Stomach (tissue), 9 donors: Measurements from ENCODE around the gene CHPF2. TPM values are rescaled to one million over a fixed set of nuclear protein-coding genes. Genes with fewer than 3 reads are reported as not detected.

Experiments
- DNase-seq, 2 donors: peaks; one replicate each; pipeline versions ENCODE4 v3.0.0 to v3.0.0-alpha.2; 2013 to 2019
- H3K27ac ChIP-seq, 5 donors: fragments of 200-600 bp in 4 of 5; sonication (generic) in 4 of 5; one replicate each; pipeline ENCODE4 v1.5.1; 2013 to 2019; ENCODE audit warnings: mild to moderate bottlenecking in 1 of 5, moderate library complexity in 1 of 5
- H3K27me3 ChIP-seq, 3 donors: fragments of 200-600 bp; sonication (generic); one replicate each; pipeline ENCODE4 v1.5.1; 2017 to 2019; ENCODE audit warnings: mixed run types in 1 of 3
- H3K36me3 ChIP-seq, 4 donors: fragments of 200-600 bp; sonication (generic); 1 replicate in 3 of 4; 2 replicates in 1 of 4; pipeline ENCODE4 v1.5.1; 2016 to 2019
- H3K4me1 ChIP-seq, 4 donors: fragments of 200-600 bp; sonication (generic); one replicate each; pipeline ENCODE4 v1.5.1; 2016 to 2019
- H3K4me3 ChIP-seq, 4 donors: fragments of 200-600 bp; sonication (generic) in 3 of 4; one replicate each; pipeline ENCODE4 v1.5.1; 2016 to 2019; ENCODE audit warnings: mild to moderate bottlenecking in 1 of 4
- H3K9me3 ChIP-seq, 4 donors: fragments of 200-600 bp; sonication (generic); one replicate each; pipeline ENCODE4 v1.5.1; 2016 to 2019
- CTCF ChIP-seq, 7 experiments: fragments of 450-650 bp in 4 of 7; fragments of 200-600 bp in 3 of 7; sonication (generic) in 3 of 7; IDR thresholded peaks; one replicate each; pipeline ENCODE4 v1.5.1; 2016 to 2019; ENCODE audit warnings: antibody characterized with exemption in 7 of 7, control low read depth in 2 of 7, mild to moderate bottlenecking in 1 of 7
- EP300 ChIP-seq: sonication (generic); formaldehyde crosslinking; IDR thresholded peaks from one replicate; pipeline ENCODE4 v1.6.1; 2017; ENCODE audit warnings: antibody characterized with exemption
- POLR2A ChIP-seq, 4 donors: fragments of 450-650 bp; IDR thresholded peaks; one replicate each; pipeline ENCODE4 v1.6.1; 2016; ENCODE audit warnings: antibody characterized with exemption in 4 of 4, control low read depth in 2 of 4, mild to moderate bottlenecking in 1 of 4, moderate library complexity in 1 of 4
- POLR2AphosphoS5 ChIP-seq, 3 donors: sonication (generic); formaldehyde crosslinking; IDR thresholded peaks; one replicate each; pipeline ENCODE4 v1.6.1; 2016; ENCODE audit warnings: antibody characterized with exemption in 3 of 3
- WGBS, 5 donors: extraction: QIAGEN DNeasy Blood & Tissue Kit in 3 of 5; methylation state at CpG; one replicate each; pipeline versions ENCODE4 v1.1.5 to v1.1.7; 2013 to 2018; 5-methylcytosine and 5-hydroxymethylcytosine counted together
- intact Hi-C: fragments of 100-400 bp; cut with DNase I; formaldehyde crosslinking; loops from one replicate; pipeline ENCODE4 v1.15.1; 2023; ENCODE audit warnings: low total_unique reads
- polyA plus RNA-seq, 3 donors: library from polyadenylated mRNA; stranded (reverse); fragments of 200-250 nt; gene quantifications; one replicate each; pipeline ENCODE4 v1.2.3, GENCODE V29; 2013
- total RNA-seq, 5 donors: library from RNA; depleted of rRNA; stranded (reverse); fragments of >200 nt; gene quantifications; one replicate each; pipeline versions ENCODE4 v1.1.0 to v1.2.3, GENCODE V29; 2014 to 2016
- donor health status: healthy with polysubstance abuse.
- donor health status: Bipolar disorder and iron deficiency.
- donor health status: healthy.

CHPF2 gene
- total and polyA plus RNA-seq, 8 donors: 5.8 to 100 (median 22.5) TPM

GRCh38 chr7:151247611-151248345, 15.5 kb downstream of the CHPF2 start:
- peaks cover 0 to 50% (median 21%) of the 10 kb centered on the region in 3 donors for H3K27me3 ChIP-seq
- intact Hi-C loops: loop anchor here (10.0 kb wide), 1 partner anchor 57 kb away; no protein-coding TSS in a partner anchor
- H3K36me3 ChIP-seq: no peaks in the 10 kb centered on the region
- TF ChIP-seq POLR2A (IDR thresholded peaks at IDR 0.05) (no peak), POLR2AphosphoS5 (IDR thresholded peaks at IDR 0.05) (no peak), CTCF (IDR thresholded peaks at IDR 0.05) (no peak), EP300 (no peak)
- H3K4me3 ChIP-seq: peak overlapping the region; percentile 60 to 69 (median 66)
- peak overlapping the region; percentile 88 to 94 (median 92) for H3K27ac ChIP-seq
- DNase-seq: no peak
- 3 to 11% (median 7%) methylated on average over 14 to 29 of the region's 29 CpGs for WGBS, 5 donors
- H3K9me3 ChIP-seq: no peaks in the 10 kb centered on the region
- H3K4me1 ChIP-seq: peaks cover 76 to 94% (median 91%) of the 10 kb centered on the region in 4 donors

GRCh38 chr7:151248346-151249033, 16.2 kb downstream of the CHPF2 start, which contains the start of gene SMARCD3:
Gene SMARCD3, minus strand, starts transcription at chr7:151248694. Its CDS starts 132 bp downstream, at chr7:151248562.
- intact Hi-C loops: loop anchor here (10.0 kb wide), 1 partner anchor 56 kb away; no protein-coding TSS in a partner anchor
- Histone ChIP-seq H3K4me1 (peaks cover 80 to 93% (median 88%) of the 10 kb centered on the region in 4 donors), H3K9me3 (no peaks in the 10 kb centered on the region), H3K27ac (peak within 1 kb of the TSS; percentile 88 to 94 (median 92)), H3K27me3 (peaks cover 0 to 55% (median 21%) of the 10 kb centered on the region in 3 donors), H3K4me3 (peak within 1 kb of the TSS; percentile 60 to 69 (median 66)), H3K36me3 (no peaks in the 10 kb centered on the region)
- peak; percentile 84 to 88 for DNase-seq
- 0 to 1% (median 1%) methylated on average over 31 to 71 of the region's 71 CpGs for WGBS, 5 donors
- TF ChIP-seq CTCF (IDR thresholded peaks at IDR 0.05) (no peak), EP300 (no peak), POLR2AphosphoS5 (IDR thresholded peaks at IDR 0.05) (no peak), POLR2A (IDR thresholded peaks at IDR 0.05) (no peak)

- no peak for TF ChIP-seq EP300
- peak; percentile 11 to 60 (median 22) for TF ChIP-seq POLR2AphosphoS5 (IDR thresholded peaks at IDR 0.05)
- Histone ChIP-seq H3K27ac (peak overlapping the region; percentile 88 to 94 (median 92)), H3K9me3 (no peaks in the 10 kb centered on the region), H3K36me3 (no peaks in the 10 kb centered on the region), H3K4me3 (peak overlapping the region; percentile 60 to 69 (median 66)), H3K4me1 (peaks cover 73 to 86% (median 81%) of the 10 kb centered on the region in 4 donors), H3K27me3 (peaks cover 0 to 61% (median 21%) of the 10 kb centered on the region in 3 donors)
- peak; percentile 66 to 87 for DNase-seq
- WGBS, 5 donors: 1 to 5% (median 4%) methylated on average over 16 to 45 of the region's 45 CpGs
- intact Hi-C loops: loop anchor here (10.0 kb wide), 1 partner anchor 56 kb away; no protein-coding TSS in a partner anchor
Observed at GRCh38 chr7:151249034-151249731, 16.9 kb downstream of the CHPF2 start.

- Histone ChIP-seq H3K4me1 (peaks cover 68 to 81% (median 76%) of the 10 kb centered on the region in 4 donors), H3K27me3 (peaks cover 0 to 60% (median 21%) of the 10 kb centered on the region in 3 donors), H3K27ac (peak overlapping the region; percentile 88 to 94 (median 92))
Observed at GRCh38 chr7:151249732-151250072, 17.4 kb downstream of the CHPF2 start.

More at GRCh38 chr7:151249732-151250072, 17.4 kb downstream of the CHPF2 start:
- 5 to 20% (median 13%) methylated on average over 5 of the region's 5 CpGs for WGBS, 5 donors
- peak; percentile 72 to 86 for DNase-seq
- TF ChIP-seq POLR2AphosphoS5 (IDR thresholded peaks at IDR 0.05) (no peak), CTCF (IDR thresholded peaks at IDR 0.05) (no peak), EP300 (no peak), POLR2A (IDR thresholded peaks at IDR 0.05) (no peak)
- no peaks in the 10 kb centered on the region for H3K9me3 ChIP-seq
- H3K36me3 ChIP-seq: no peaks in the 10 kb centered on the region
- intact Hi-C loops: loop anchor here (10.0 kb wide), 1 partner anchor 55 kb away; no protein-coding TSS in a partner anchor
- peak overlapping the region; percentile 60 to 69 (median 66) for H3K4me3 ChIP-seq
